Measurements from ENCODE around the gene RFPL3.
"Not testable (repeated sequence)": the region's sequence is repeated elsewhere in the genome, so short reads cannot be mapped to it uniquely, and the experiment has no call there.

The RFPL3 gene

GRCh38 chr22:32357567-32357966 is at the start of gene RFPL3:
Gene RFPL3, plus strand, starts transcription at chr22:32357867. Its CDS starts 205 bp downstream, at chr22:32358072.
- DNase-seq = not testable (repeated sequence)

- no peak for DNase-seq
These were observed 49.5 kb upstream of the RFPL3 start for GRCh38 chr22:32308191-32308590.

GRCh38 chr22:32308934-32309333 is 48.7 kb upstream of the RFPL3 start:
- DNase-seq = no peak

- DNase-seq = no peak
These were observed 47.9 kb upstream of the RFPL3 start for GRCh38 chr22:32309585-32310251.

GRCh38 chr22:32310777-32311176 is 46.9 kb upstream of the RFPL3 start:
- no peak for DNase-seq

GRCh38 chr22:32311551-32312071 is 46.1 kb upstream of the RFPL3 start:
- no peak for DNase-seq

GRCh38 chr22:32312748-32313147 is 44.9 kb upstream of the RFPL3 start:
- no peak for DNase-seq

GRCh38 chr22:32313532-32313931 is 44.1 kb upstream of the RFPL3 start:
- DNase-seq = no peak

- DNase-seq = no peak
These were observed 40.1 kb upstream of the RFPL3 start for GRCh38 chr22:32317524-32317923.

GRCh38 chr22:32318361-32318760 is 39.3 kb upstream of the RFPL3 start:
- DNase-seq = no peak

- DNase-seq = no peak
These were observed 37.7 kb upstream of the RFPL3 start for GRCh38 chr22:32319861-32320406.

- DNase-seq = no peak
These were observed 34.7 kb upstream of the RFPL3 start for GRCh38 chr22:32322986-32323385.

- DNase-seq = no peak
These were observed 34.0 kb upstream of the RFPL3 start for GRCh38 chr22:32323513-32324164.

- no peak for DNase-seq
These were observed 32.9 kb upstream of the RFPL3 start for GRCh38 chr22:32324505-32325415.

- DNase-seq = no peak
These were observed 32.3 kb upstream of the RFPL3 start for GRCh38 chr22:32325416-32325801.

- no peak for DNase-seq
These were observed 31.8 kb upstream of the RFPL3 start for GRCh38 chr22:32325811-32326237.

GRCh38 chr22:32326647-32327046 is 31.0 kb upstream of the RFPL3 start:
- no peak for DNase-seq

GRCh38 chr22:32327066-32327465 is 30.6 kb upstream of the RFPL3 start:
- no peak for DNase-seq

- no peak for DNase-seq
These were observed 30.0 kb upstream of the RFPL3 start for GRCh38 chr22:32327596-32328171.

- DNase-seq = no peak
These were observed 29.1 kb upstream of the RFPL3 start for GRCh38 chr22:32328306-32329201.

GRCh38 chr22:32329202-32329645 is 28.4 kb upstream of the RFPL3 start:
- no peak for DNase-seq

All from amniotic stem cell (primary cell).